H1 (cell line): Measurements from ENCODE around the gene OPCML. TPM values are rescaled to one million over a fixed set of nuclear protein-coding genes. Genes with fewer than 3 reads are reported as not detected.
A peak's percentile ranks its signal among the peaks of the same experiment; 100 is the strongest.

Experiments used
- CTCF ChIA-PET: fragments of 300-600 bp; sonication (Branson Sonifier 250); formaldehyde crosslinking; loops from one replicate; lab custom pipeline; 2021; ENCODE audit not compliant: partially characterized antibody; lab: Charles Lee
- POLR2A ChIA-PET: fragments of 300-600 bp; sonication (Branson Sonifier 250); formaldehyde crosslinking; loops from one replicate; lab custom pipeline; 2021; ENCODE audit warnings: inconsistent platforms; ENCODE audit not compliant: partially characterized antibody; lab: Charles Lee
- DNase-seq, 2 experiments: peaks; one replicate each; pipeline versions ENCODE4 v3.0.0 to v3.0.0-alpha.2; 2010 to 2022; ENCODE audit warnings: low spot score in 2 of 2, low read depth in 1 of 2, mixed read lengths in 1 of 2
- FAIRE-seq: peaks from 2 replicates; lab custom pipeline; 2011; peaks lifted over from hg19 to GRCh38; lab: Jason Lieb, UNC
- H2AFZ ChIP-seq: 2 replicates; pipeline ENCODE4 v1.8.1; 2012; ENCODE audit warnings: low read length, inconsistent platforms
- H2AK5ac ChIP-seq: 2 replicates; pipeline ENCODE4 v1.6.1; 2013; ENCODE audit warnings: low read depth, low read length
- H2BK120ac ChIP-seq: replicated peaks from 2 replicates; pipeline ENCODE3; 2013; ENCODE audit warnings: low read depth, low read length, inconsistent platforms
- H2BK12ac ChIP-seq: 2 replicates; pipeline ENCODE4 v1.6.1; 2013; ENCODE audit warnings: low read depth, low read length
- H2BK15ac ChIP-seq: 2 replicates; pipeline ENCODE4 v1.6.1; 2013; ENCODE audit warnings: low read length
- H2BK20ac ChIP-seq: 2 replicates; pipeline ENCODE4 v1.6.1; 2013; ENCODE audit warnings: low read length
- H2BK5ac ChIP-seq: 2 replicates; pipeline ENCODE4 v1.6.1; 2013; ENCODE audit warnings: low read depth, low read length
- H3K14ac ChIP-seq: 2 replicates; pipeline ENCODE4 v1.6.1; 2013; ENCODE audit warnings: inconsistent platforms; ENCODE audit not compliant: insufficient read length
- H3K18ac ChIP-seq: 2 replicates; pipeline ENCODE4 v1.6.1; 2013; ENCODE audit warnings: low read length; ENCODE audit errors: extremely low read depth
- H3K23ac ChIP-seq: 2 replicates; pipeline ENCODE4 v1.6.1; 2013; ENCODE audit warnings: inconsistent platforms; ENCODE audit not compliant: insufficient read length
- H3K23me2 ChIP-seq: 2 replicates; pipeline ENCODE4 v1.6.1; 2013; ENCODE audit warnings: low read depth, low read length
- H3K27ac ChIP-seq: 2 replicates; pipeline ENCODE4 v1.6.1; 2011; ENCODE audit warnings: low read depth, low read length, inconsistent platforms
- H3K27me3 ChIP-seq, 4 experiments: replicated peaks in 1 of 4; 1 replicate in 1 of 4; 2 replicates in 3 of 4; pipeline versions ENCODE4 v1.6.1 to v1.8.1; 2011 to 2013; ENCODE audit warnings: low read length in 3 of 4, mild to moderate bottlenecking in 3 of 4, inconsistent platforms in 2 of 4, mixed read lengths in 2 of 4, moderate library complexity in 1 of 4; ENCODE audit not compliant: control insufficient read depth in 3 of 4, insufficient read depth in 3 of 4; ENCODE audit errors: extremely low read depth in 1 of 4
- H3K36me3 ChIP-seq, 4 experiments: 2 replicates each; pipeline versions ENCODE4 v1.6.1 to v1.8.1; 2011 to 2013; ENCODE audit warnings: mild to moderate bottlenecking in 4 of 4, low read length in 3 of 4, moderate library complexity in 2 of 4, control low read depth in 1 of 4, inconsistent platforms in 1 of 4; ENCODE audit not compliant: insufficient read depth in 4 of 4, control insufficient read depth in 2 of 4
- H3K4ac ChIP-seq: replicated peaks from 2 replicates; pipeline ENCODE3; 2013; ENCODE audit warnings: low read length, low read depth, mixed read lengths, inconsistent platforms; ENCODE audit not compliant: insufficient read length
- H3K4me1 ChIP-seq, 4 experiments: replicated peaks in 1 of 4; 1 replicate in 1 of 4; 2 replicates in 3 of 4; pipeline versions ENCODE4 v1.6.1 to v1.8.1; 2011 to 2013; ENCODE audit warnings: low read length in 3 of 4, inconsistent platforms in 2 of 4, mixed read lengths in 1 of 4; ENCODE audit not compliant: insufficient read depth in 4 of 4, control insufficient read depth in 3 of 4
- H3K4me2 ChIP-seq, 2 experiments: 2 replicates each; pipeline versions ENCODE4 v1.6.1 to v1.8.1; 2011 to 2013; ENCODE audit warnings: low read depth in 2 of 2, low read length in 2 of 2, control low read depth in 1 of 2, inconsistent platforms in 1 of 2, mild to moderate bottlenecking in 1 of 2; ENCODE audit not compliant: insufficient read depth in 1 of 2
- H3K4me3 ChIP-seq, 4 experiments: fragments of 200-600, 300-600 bp in 1 of 4; sonication (generic), shearing (Covaris generic), sonication (Bioruptor Twin) in 1 of 4; 2 replicates each; pipeline versions ENCODE4 v1.5.1 to v1.8.1; 2011 to 2016; ENCODE audit warnings: low read length in 4 of 4, low read depth in 3 of 4, control low read depth in 2 of 4, inconsistent platforms in 2 of 4, mild to moderate bottlenecking in 2 of 4, mixed read lengths in 1 of 4, moderate library complexity in 1 of 4; ENCODE audit not compliant: insufficient read depth in 2 of 4; ENCODE audit errors: extremely low read depth in 1 of 4
- H3K56ac ChIP-seq: replicated peaks from 2 replicates; pipeline ENCODE3; 2013; ENCODE audit warnings: low read depth, mild to moderate bottlenecking, mixed read lengths, low read length, inconsistent platforms; ENCODE audit not compliant: insufficient read length
- H3K79me1 ChIP-seq: 2 replicates; pipeline ENCODE4 v1.6.1; 2013; ENCODE audit warnings: low read depth, low read length, control low read depth
- H3K79me2 ChIP-seq, 2 experiments: 2 replicates each; pipeline versions ENCODE4 v1.6.1 to v1.8.1; 2012 to 2013; ENCODE audit warnings: low read length in 2 of 2, mild to moderate bottlenecking in 2 of 2, inconsistent platforms in 1 of 2; ENCODE audit not compliant: insufficient read depth in 2 of 2, control insufficient read depth in 1 of 2
- H3K9ac ChIP-seq, 4 experiments: replicated peaks in 1 of 4; 1 replicate in 1 of 4; 2 replicates in 3 of 4; pipeline versions ENCODE4 v1.6.1 to v1.8.1; 2011 to 2013; ENCODE audit warnings: low read depth in 3 of 4, low read length in 3 of 4, control low read depth in 2 of 4, mild to moderate bottlenecking in 2 of 4, moderate library complexity in 2 of 4, inconsistent platforms in 1 of 4; ENCODE audit errors: extremely low read depth in 1 of 4
- H3K9me3 ChIP-seq, 2 experiments: 2 replicates each; pipeline versions ENCODE4 v1.6.1 to v1.8.1; 2012 to 2013; ENCODE audit warnings: mild to moderate bottlenecking in 2 of 2, moderate library complexity in 2 of 2, control low read depth in 1 of 2, inconsistent platforms in 1 of 2, low read depth in 1 of 2, low read length in 1 of 2, mixed read lengths in 1 of 2; ENCODE audit not compliant: insufficient read depth in 2 of 2
- H4K20me1 ChIP-seq, 2 experiments: replicated peaks in 1 of 2; 2 replicates each; pipeline versions ENCODE3 to v1.8.1; 2011 to 2013; ENCODE audit warnings: inconsistent platforms in 2 of 2, low read length in 2 of 2, mild to moderate bottlenecking in 1 of 2; ENCODE audit not compliant: insufficient read depth in 2 of 2, control insufficient read depth in 1 of 2
- H4K5ac ChIP-seq: 2 replicates; pipeline ENCODE4 v1.6.1; 2013; ENCODE audit warnings: low read length, low read depth, mixed read lengths, inconsistent platforms; ENCODE audit not compliant: insufficient read length
- H4K8ac ChIP-seq: 2 replicates; pipeline ENCODE4 v1.8.0; 2013; ENCODE audit warnings: mild to moderate bottlenecking, moderate library complexity, low read length, inconsistent platforms; ENCODE audit not compliant: insufficient read depth; ENCODE audit errors: extremely low read depth
- H4K91ac ChIP-seq: replicated peaks from 2 replicates; pipeline ENCODE3; 2013; ENCODE audit warnings: low read length, mixed read lengths, inconsistent platforms; ENCODE audit not compliant: insufficient read length
- POU5F1 ChIP-seq: IDR thresholded peaks from 2 replicates; pipeline ENCODE4 v1.6.1; 2011; ENCODE audit warnings: low read depth, mild to moderate bottlenecking, low read length, moderate library complexity
- SIX5 ChIP-seq: IDR thresholded peaks from 2 replicates; pipeline ENCODE4 v1.6.1; 2011; ENCODE audit warnings: mild to moderate bottlenecking, low read depth, low read length
- TCF12 ChIP-seq: IDR thresholded peaks from 2 replicates; pipeline ENCODE4 v1.6.1; 2011; ENCODE audit warnings: low read depth, mild to moderate bottlenecking, low read length
- WGBS, 2 experiments: shearing (Covaris generic) in 1 of 2; methylation state at CpG; one replicate each; pipeline versions ENCODE4 v1.1.6 to v1.1.7; 2013 to 2015; ENCODE audit warnings: low lambda C conversion rate in 2 of 2, mixed read lengths in 2 of 2, inconsistent platforms in 1 of 2, low coverage in 1 of 2, missing lambda C conversion rate in 1 of 2; ENCODE audit not compliant: insufficient replicate concordance in 2 of 2, insufficient coverage in 1 of 2, insufficient read length in 1 of 2; ENCODE audit errors: extremely low coverage in 1 of 2, missing lambda C conversion rate in 1 of 2; 5-methylcytosine and 5-hydroxymethylcytosine counted together
- polyA plus RNA-seq, 7 experiments: library from polyadenylated mRNA; depleted of rRNA in 3 of 7; stranded (reverse) in 5 of 7; unstranded in 2 of 7; fragments of >200 nt in 5 of 7; fragments of 200-250 nt in 2 of 7; gene quantifications; 1 replicate in 5 of 7; 2 replicates in 1 of 7; 4 replicates in 1 of 7; pipeline versions ENCODE4 v1.2.1 to v1.2.3, GENCODE V29; 2011 to 2013; ENCODE audit warnings: missing spikeins in 2 of 7, mixed read lengths in 2 of 7
- total RNA-seq: library from RNA; stranded (reverse); fragmentation: NEBNext Ultra II Directional; extraction: Animal tissue kit (Norgen Biotek cat#: 25700); gene quantifications from 2 replicates; pipeline ENCODE4 v1.2.1, GENCODE V29; 2021

The OPCML gene
- total and polyA plus RNA-seq, 2 of the 8 experiments (the other 6 are each of a cell fraction or from before 2014, with no cell fraction given): 2.3 to 3.1 TPM

DNA sequence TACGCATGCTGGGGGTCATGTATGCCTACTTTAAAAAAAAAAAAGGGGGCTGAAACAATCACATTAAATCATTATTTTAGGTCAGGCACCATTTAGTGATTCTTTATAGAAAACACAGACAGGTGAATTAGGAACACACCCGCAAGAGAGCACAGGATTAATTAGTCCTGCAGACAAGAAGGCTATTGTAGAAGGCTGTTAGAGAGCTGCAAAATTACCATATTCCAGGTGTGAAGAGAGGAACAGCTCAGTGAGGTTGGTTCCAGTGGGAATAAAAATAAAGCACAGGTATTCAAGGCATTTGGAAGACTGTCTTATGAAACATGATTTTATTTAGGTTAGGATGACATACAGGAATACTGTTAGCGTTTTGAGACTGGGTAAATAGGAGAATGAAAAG lies 649.1 kb downstream of the OPCML start:
- Histone ChIP-seq H3K4me1 (peaks cover 0 to 4% (median 0%) of the 10 kb centered on the region in 4 experiments; a peak in 2 of 7 replicates), H3K79me1 (no peaks in the 10 kb centered on the region), H3K4me2 (no peak overlapping the region), H4K91ac (no peak overlapping the region), H3K14ac (no peak overlapping the region), H2BK20ac (no peak overlapping the region), H4K8ac (no peak overlapping the region), H3K27me3 (no peaks in the 10 kb centered on the region), H4K5ac (no peak overlapping the region), H3K4ac (no peak overlapping the region), H2BK5ac (no peak overlapping the region), H3K9ac (no peak overlapping the region), H2BK120ac (no peak overlapping the region), H4K20me1 (no peaks in the 10 kb centered on the region), H2BK12ac (no peak overlapping the region), H3K36me3 (no peaks in the 10 kb centered on the region), H3K23ac (no peak overlapping the region), H3K56ac (no peak overlapping the region), H3K27ac (no peak overlapping the region), H3K4me3 (no peak overlapping the region), H3K9me3 (peaks cover 0 to 2% of the 10 kb centered on the region in 2 experiments; a peak in 1 of 4 replicates), H2BK15ac (no peak overlapping the region), H3K23me2 (no peaks in the 10 kb centered on the region), H3K18ac (no peak overlapping the region), H3K79me2 (no peaks in the 10 kb centered on the region), H2AK5ac (no peak overlapping the region), H2AFZ (no peak overlapping the region)
- DNase-seq (no peak), FAIRE-seq (no peak)
- ChIA-PET CTCF (interaction anchor here (0.6 to 1.3 kb wide), 4 partner anchors 18 to 840 kb away, joined by 3 to 4 read pairs (median 3); no protein-coding TSS in a partner anchor), POLR2A (interaction anchor here (1.2 kb wide), 1 partner anchor 9 kb away, joined by 4 read pairs; no protein-coding TSS in a partner anchor)
- 81% methylated on average over 3 of the region's 3 CpGs; no CpG with 5 or more reads in 1 of the 2 experiments for WGBS, 2 experiments
- 0 out of 2 replicates have a peak, but pooled peaks have one; percentile 56 for TF ChIP-seq TCF12
- TF ChIP-seq SIX5: no peak
- 0 out of 2 replicates have a peak, but pooled peaks have one; percentile 63 for TF ChIP-seq POU5F1
